Spleen (tissue), 11 donors: ENCODE results near the gene UGP2. TPM values are rescaled to one million over a fixed set of nuclear protein-coding genes. Genes with fewer than 3 reads are reported as not detected.
"Not testable (repeated sequence)": the region's sequence is repeated elsewhere in the genome, so short reads cannot be mapped to it uniquely, and the experiment has no call there.

Source experiments
- DNase-seq: peaks from one replicate; pipeline ENCODE4 v3.0.0-alpha.2; 2020
- H3K27ac ChIP-seq, 8 donors: fragments of 200-600 bp; sonication (generic) in 7 of 8; 1 replicate in 4 of 8; 2 replicates in 4 of 8; pipeline versions ENCODE4 v1.5.0 to v1.8.0; 2016 to 2021; ENCODE audit warnings: inconsistent platforms in 4 of 8, mild to moderate bottlenecking in 4 of 8, moderate library complexity in 1 of 8
- H3K27me3 ChIP-seq, 7 donors: fragments of 200-600 bp; sonication (generic) in 6 of 7; replicated peaks in 1 of 7; 1 replicate in 4 of 7; 2 replicates in 3 of 7; pipeline versions ENCODE4 v1.5.0 to v1.8.0; 2016 to 2021; ENCODE audit warnings: inconsistent platforms in 3 of 7, mild to moderate bottlenecking in 1 of 7
- H3K36me3 ChIP-seq, 6 donors: fragments of 200-600 bp; sonication (generic) in 5 of 6; 1 replicate in 4 of 6; 2 replicates in 2 of 6; pipeline versions ENCODE4 v1.5.0 to v1.8.0; 2016 to 2021; ENCODE audit warnings: inconsistent platforms in 2 of 6
- H3K4me1 ChIP-seq, 6 donors: fragments of 200-600 bp; sonication (generic) in 5 of 6; 1 replicate in 3 of 6; 2 replicates in 3 of 6; pipeline versions ENCODE4 v1.5.0 to v1.8.0; 2016 to 2021; ENCODE audit warnings: inconsistent platforms in 3 of 6
- H3K4me3 ChIP-seq, 8 donors: fragments of 200-600 bp; sonication (generic) in 7 of 8; 1 replicate in 4 of 8; 2 replicates in 4 of 8; pipeline versions ENCODE4 v1.5.0 to v1.8.0; 2016 to 2021; ENCODE audit warnings: inconsistent platforms in 4 of 8, mild to moderate bottlenecking in 4 of 8, moderate library complexity in 2 of 8
- H3K9me3 ChIP-seq, 8 donors: fragments of 200-600 bp; sonication (generic) in 7 of 8; 1 replicate in 4 of 8; 2 replicates in 4 of 8; pipeline versions ENCODE4 v1.5.0 to v1.8.0; 2016 to 2021; ENCODE audit warnings: inconsistent platforms in 4 of 8
- POLR2A ChIP-seq, 3 donors: fragments of 450-650 bp; IDR thresholded peaks; one replicate each; pipeline ENCODE4 v1.5.1; 2017; ENCODE audit warnings: antibody characterized with exemption in 3 of 3, mild to moderate bottlenecking in 1 of 3
- POLR2AphosphoS5 ChIP-seq, 3 donors: sonication (generic); formaldehyde crosslinking; IDR thresholded peaks; one replicate each; pipeline ENCODE4 v1.5.1; 2017; ENCODE audit warnings: antibody characterized with exemption in 3 of 3
- WGBS, 5 donors: extraction: QIAGEN DNeasy Blood & Tissue Kit in 3 of 5; methylation state at CpG; one replicate each; pipeline versions ENCODE4 v1.1.5 to v1.1.7; 2013 to 2018; 5-methylcytosine and 5-hydroxymethylcytosine counted together
- intact Hi-C: fragments of 100-400 bp; cut with DNase I; formaldehyde crosslinking; loops from one replicate; pipeline ENCODE4 v1.15.0; 2023; ENCODE audit warnings: low total_unique reads
- polyA plus RNA-seq, 3 donors: library from polyadenylated mRNA; stranded (reverse); fragments of 200-250 nt; gene quantifications; one replicate each; pipeline ENCODE4 v1.2.1, GENCODE V29; 2013
- total RNA-seq, 7 donors: library from RNA; depleted of rRNA in 3 of 7; stranded (reverse); fragments of >200 nt in 3 of 7; fragmentation: NEBNext Ultra II Directional in 4 of 7; extraction: Animal tissue kit (Norgen Biotek cat#: 25700) in 4 of 7; gene quantifications; one replicate each; pipeline versions ENCODE4 v1.1.0 to v1.2.1, GENCODE V29; 2016 to 2021
- TF ChIP-seq, protein P1 (sequence below), 11 experiments: fragments of 200-600 bp in 7 of 11; fragments of 450-650 bp in 4 of 11; sonication (generic) in 4 of 11; IDR thresholded peaks in 8 of 11; conservative IDR thresholded peaks in 3 of 11; 1 replicate in 7 of 11; 2 replicates in 4 of 11; pipeline versions ENCODE4 v1.4.0 to v1.8.0; 2016 to 2021; ENCODE audit warnings: antibody characterized with exemption in 11 of 11, inconsistent platforms in 4 of 11, mild to moderate bottlenecking in 1 of 11
- donor health status: healthy with polysubstance abuse.
- donor health status: DM: no; HTN: no; CAD: no; lungs with moderate emphysema.
- donor health status: DM: no; HTN: no; CAD: no.
- donor health status: Bipolar disorder and iron deficiency.
- donor health status: healthy.
- donor health status: DM: no; HTN: no; CAD: no.
- donor health status: DM: yes; HTN: yes; CAD: no.

Gene UGP2
- total and polyA plus RNA-seq, 10 donors: 46.3 to 106 (median 76.1) TPM

DNA sequence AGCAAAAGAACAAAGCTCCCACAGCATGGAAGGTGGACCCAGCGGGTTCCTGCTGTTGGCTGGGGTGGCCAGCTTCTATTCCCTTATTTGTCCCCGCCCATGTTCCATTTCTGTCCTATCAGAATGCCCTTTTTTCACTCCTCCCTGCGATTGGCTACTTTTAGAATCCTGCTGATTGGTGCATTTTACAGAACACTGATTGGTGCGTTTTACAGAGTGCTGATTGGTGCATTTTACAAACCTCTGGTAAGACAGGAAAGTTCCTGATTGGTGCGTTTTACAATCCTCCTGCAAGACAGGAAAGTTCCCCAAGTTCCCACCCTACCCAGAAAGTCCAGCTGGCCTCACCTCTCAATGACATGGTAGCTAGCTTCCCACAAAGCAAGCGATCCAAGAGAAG, 40.2 kb upstream of the UGP2 start:
- no peaks in the 10 kb centered on the region for H3K4me1 ChIP-seq
- no peak overlapping the region for H3K27ac ChIP-seq
- TF ChIP-seq POLR2AphosphoS5 (IDR thresholded peaks at IDR 0.05) (no peak), POLR2A (IDR thresholded peaks at IDR 0.05) (no peak)
- TF ChIP-seq, protein P1, sequence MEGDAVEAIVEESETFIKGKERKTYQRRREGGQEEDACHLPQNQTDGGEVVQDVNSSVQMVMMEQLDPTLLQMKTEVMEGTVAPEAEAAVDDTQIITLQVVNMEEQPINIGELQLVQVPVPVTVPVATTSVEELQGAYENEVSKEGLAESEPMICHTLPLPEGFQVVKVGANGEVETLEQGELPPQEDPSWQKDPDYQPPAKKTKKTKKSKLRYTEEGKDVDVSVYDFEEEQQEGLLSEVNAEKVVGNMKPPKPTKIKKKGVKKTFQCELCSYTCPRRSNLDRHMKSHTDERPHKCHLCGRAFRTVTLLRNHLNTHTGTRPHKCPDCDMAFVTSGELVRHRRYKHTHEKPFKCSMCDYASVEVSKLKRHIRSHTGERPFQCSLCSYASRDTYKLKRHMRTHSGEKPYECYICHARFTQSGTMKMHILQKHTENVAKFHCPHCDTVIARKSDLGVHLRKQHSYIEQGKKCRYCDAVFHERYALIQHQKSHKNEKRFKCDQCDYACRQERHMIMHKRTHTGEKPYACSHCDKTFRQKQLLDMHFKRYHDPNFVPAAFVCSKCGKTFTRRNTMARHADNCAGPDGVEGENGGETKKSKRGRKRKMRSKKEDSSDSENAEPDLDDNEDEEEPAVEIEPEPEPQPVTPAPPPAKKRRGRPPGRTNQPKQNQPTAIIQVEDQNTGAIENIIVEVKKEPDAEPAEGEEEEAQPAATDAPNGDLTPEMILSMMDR (IDR thresholded peaks at IDR 0.05 in 8 of 11, conservative IDR thresholded peaks at IDR 0.05 in 3 of 11): no peak
- H3K4me3 ChIP-seq: no peak overlapping the region
- peaks cover 0 to 5% (median 1%) of the 10 kb centered on the region in 8 donors for H3K9me3 ChIP-seq
- WGBS, 5 donors: 88 to 96% (median 92%) methylated on average over 6 of the region's 6 CpGs
- H3K36me3 ChIP-seq: no peaks in the 10 kb centered on the region
- intact Hi-C loops: no loop called here
- H3K27me3 ChIP-seq: no peaks in the 10 kb centered on the region
- DNase-seq: no peak

DNA sequence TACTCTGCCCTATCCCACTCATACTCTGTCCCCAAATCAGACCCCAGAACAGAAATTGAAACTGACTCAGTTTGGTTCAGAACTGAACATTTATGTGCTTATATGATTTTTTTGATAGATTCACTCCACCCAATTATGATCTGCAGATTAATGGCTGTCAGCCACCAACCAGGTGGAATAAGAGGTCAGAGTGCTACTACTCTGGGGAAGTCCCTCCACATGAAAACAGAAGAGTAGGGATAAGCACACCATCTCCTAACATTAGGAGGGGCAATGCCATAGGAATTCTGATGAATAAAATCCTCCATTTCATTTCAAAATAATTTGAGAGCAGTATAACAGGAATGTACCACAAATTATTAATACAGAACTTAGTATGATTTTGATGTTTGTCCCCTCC, 36.3 kb upstream of the UGP2 start:
- no peak for DNase-seq
- TF ChIP-seq POLR2A (IDR thresholded peaks at IDR 0.05): no peak
- TF ChIP-seq, protein P1 (IDR thresholded peaks at IDR 0.05 in 8 of 11, conservative IDR thresholded peaks at IDR 0.05 in 3 of 11): no peak
- no peak for TF ChIP-seq POLR2AphosphoS5 (IDR thresholded peaks at IDR 0.05)
- Histone ChIP-seq H3K27ac (no peak overlapping the region), H3K27me3 (no peaks in the 10 kb centered on the region), H3K36me3 (no peaks in the 10 kb centered on the region), H3K4me1 (no peaks in the 10 kb centered on the region), H3K9me3 (peaks cover 0 to 8% (median 2%) of the 10 kb centered on the region in 8 donors), H3K4me3 (no peak overlapping the region)
- intact Hi-C loops: no loop called here

DNA sequence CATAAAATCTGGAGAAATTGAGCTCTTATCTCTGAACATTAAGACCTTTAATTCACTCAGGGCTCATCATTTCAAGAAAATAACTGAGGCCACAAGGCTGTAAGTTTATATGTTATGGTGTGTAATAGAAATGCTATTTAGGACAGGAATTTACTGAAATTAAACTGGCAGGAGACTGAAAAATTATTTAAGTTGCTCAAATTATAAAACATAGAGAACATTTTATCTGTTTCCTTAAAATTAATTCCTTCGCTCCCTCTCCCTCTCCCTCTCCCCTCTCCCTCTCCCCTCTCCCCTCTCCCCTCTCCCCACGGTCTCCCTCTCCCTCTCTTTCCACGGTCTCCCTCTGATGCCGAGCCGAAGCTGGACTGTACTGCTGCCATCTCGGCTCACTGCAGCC, 33.7 kb upstream of the UGP2 start:
- H3K9me3 ChIP-seq, H3K27ac ChIP-seq, H3K36me3 ChIP-seq, H3K4me3 ChIP-seq, H3K27me3 ChIP-seq, H3K4me1 ChIP-seq, intact Hi-C loops, DNase-seq: not testable (repeated sequence)
- 86 to 96% (median 94%) methylated on average over 1 to 6 of the region's 6 CpGs for WGBS, 5 donors

DNA sequence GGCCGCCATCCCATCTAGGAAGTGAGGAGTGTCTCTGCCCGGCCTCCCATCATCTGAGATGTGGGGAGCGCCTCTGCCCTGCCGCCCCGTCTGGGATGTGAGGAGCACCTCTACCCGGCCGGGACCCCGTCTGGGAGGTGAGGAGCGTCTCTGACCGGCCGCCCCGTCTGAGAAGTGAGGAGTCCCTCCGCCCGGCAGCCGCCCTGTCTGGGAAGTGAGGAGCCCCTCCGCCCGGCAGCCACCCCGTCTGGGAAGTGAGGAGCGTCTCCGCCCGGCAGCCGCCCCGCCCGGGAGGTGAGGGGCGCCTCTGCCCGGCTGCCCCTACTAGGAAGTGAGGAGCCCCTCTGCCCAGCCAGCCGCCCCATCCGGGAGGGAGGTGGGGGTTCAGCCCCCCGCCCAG, 32.8 kb upstream of the UGP2 start:
- H3K27ac ChIP-seq, H3K9me3 ChIP-seq, intact Hi-C loops, H3K4me1 ChIP-seq, H3K36me3 ChIP-seq, DNase-seq, H3K4me3 ChIP-seq, H3K27me3 ChIP-seq: not testable (repeated sequence)
- 95 to 99% (median 96%) methylated on average over 15 to 29 of the region's 29 CpGs for WGBS, 5 donors

DNA sequence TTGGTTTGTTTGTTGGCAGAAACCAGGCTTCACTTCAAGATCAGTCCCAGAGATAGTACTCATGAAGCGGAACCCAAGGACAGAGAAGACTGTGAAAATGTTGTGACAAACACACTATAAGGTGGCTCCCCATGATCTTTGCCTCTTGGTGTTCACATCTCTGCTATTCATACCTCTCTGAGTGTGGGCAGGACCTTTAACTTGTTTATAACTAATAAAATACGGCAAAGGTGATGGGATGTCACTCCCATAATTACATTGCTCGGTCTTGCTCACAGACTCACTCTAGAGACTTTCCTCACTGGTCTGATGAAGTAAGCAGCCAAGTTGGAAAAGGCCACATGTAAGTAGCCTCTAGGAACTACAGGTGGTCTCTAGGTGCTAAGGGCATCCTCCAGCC, 30.6 kb upstream of the UGP2 start:
- no peak for TF ChIP-seq POLR2A (IDR thresholded peaks at IDR 0.05)
- TF ChIP-seq, protein P1 (IDR thresholded peaks at IDR 0.05 in 8 of 11, conservative IDR thresholded peaks at IDR 0.05 in 3 of 11): no peak
- TF ChIP-seq POLR2AphosphoS5 (IDR thresholded peaks at IDR 0.05): no peak
- no peaks in the 10 kb centered on the region for H3K4me1 ChIP-seq
- H3K9me3 ChIP-seq: peaks cover 0 to 6% (median under 1%) of the 10 kb centered on the region in 8 donors
- H3K36me3 ChIP-seq: no peaks in the 10 kb centered on the region
- H3K27ac ChIP-seq: no peak overlapping the region
- intact Hi-C loops: no loop called here
- no peak for DNase-seq
- H3K4me3 ChIP-seq: no peak overlapping the region
- WGBS, 5 donors: 91 to 98% (median 96%) methylated on average over 3 of the region's 3 CpGs
- H3K27me3 ChIP-seq: no peaks in the 10 kb centered on the region

DNA sequence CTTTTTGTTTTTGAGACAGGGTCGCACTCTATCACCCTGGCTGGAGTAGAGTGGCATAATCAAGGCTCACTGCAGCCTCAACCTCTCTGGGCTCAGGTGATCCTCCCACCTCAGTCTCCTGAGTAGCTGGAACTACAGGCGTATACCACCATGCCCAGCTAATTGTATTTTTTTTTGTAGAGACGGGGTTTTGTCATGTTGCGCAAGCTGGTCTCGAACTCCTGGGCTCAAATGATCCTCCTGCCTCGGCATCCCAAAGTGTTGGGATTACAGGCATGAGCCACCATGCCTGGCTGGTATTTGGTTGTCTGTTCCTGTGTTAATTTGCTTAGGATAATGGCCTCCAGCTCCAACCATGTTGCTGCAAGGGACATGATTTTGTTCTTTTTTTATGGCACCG, 29.8 kb upstream of the UGP2 start:
- H3K9me3 ChIP-seq, intact Hi-C loops, DNase-seq, H3K4me1 ChIP-seq, H3K27me3 ChIP-seq, H3K36me3 ChIP-seq, H3K4me3 ChIP-seq, H3K27ac ChIP-seq: not testable (repeated sequence)
- WGBS, 5 donors: 93 to 98% (median 96%) methylated on average over 7 of the region's 7 CpGs
